Activated naive CD4-positive, alpha-beta T cell (primary cell): ENCODE data around the gene FIBP.
"Not testable (repeated sequence)": the region's sequence is repeated elsewhere in the genome, so short reads cannot be mapped to it uniquely, and the experiment has no call there.

Experiments used
- DNase-seq, 4 experiments: peaks; one replicate each; lab custom pipeline; 2025; lab: John Stamatoyannopoulos, UW

The FIBP gene

DNA sequence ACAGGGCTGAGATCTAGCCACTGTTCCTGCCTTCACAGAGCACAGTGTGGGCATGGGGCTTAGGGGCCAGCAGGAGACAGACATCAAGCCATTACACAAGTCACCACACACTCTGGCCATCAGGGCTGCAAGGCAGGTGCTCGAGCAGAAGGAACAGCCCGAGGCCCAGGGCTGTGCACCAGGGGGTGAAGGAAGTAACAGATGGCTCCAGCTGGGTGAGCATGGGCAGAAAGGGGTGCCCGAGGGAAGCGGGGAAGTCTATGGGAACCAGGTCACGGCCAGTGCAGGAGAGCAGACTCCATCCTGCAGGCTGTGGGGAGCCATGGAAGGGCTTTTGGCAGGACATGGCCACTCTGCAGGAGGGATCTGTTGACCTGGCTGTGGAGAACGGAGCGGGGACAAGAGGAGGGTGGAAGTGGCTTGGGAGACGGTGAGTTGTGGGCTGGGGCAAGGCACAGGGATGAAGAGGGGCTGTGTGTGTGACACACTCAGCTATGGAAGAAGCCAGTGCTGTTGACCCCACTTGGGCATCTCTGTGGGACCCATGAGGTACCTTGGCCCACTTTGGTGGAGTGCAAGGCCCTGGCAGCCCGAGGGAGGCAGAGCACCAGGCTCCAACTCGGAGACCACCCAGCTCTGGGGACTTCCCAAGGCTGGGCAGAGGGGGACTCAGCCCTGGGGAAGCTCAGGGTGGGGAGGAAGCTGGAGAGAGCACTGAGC lies 27.0 kb upstream of the FIBP start:
- DNase-seq: no peak

DNA sequence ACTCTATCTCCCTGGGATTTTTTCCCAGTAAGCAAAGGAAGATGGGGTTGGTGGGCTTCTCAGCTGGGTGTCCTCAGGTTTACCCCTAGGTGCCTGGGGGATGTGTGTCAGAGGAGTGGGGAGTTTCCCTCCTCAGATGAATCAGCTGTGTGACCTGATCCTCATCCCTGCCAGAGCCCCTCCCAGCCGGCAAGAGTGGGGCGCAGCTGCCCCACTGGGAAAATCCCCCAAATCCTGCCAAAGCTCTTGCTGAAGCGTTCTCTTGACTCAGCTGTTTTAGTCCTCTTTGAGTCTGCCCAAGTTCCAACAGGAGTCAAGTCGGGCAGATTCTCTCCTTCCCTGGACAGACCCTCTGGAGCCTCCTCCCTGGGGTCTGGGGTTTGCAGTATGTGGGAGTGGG lies 24.6 kb upstream of the FIBP start:
- DNase-seq: no peak

DNA sequence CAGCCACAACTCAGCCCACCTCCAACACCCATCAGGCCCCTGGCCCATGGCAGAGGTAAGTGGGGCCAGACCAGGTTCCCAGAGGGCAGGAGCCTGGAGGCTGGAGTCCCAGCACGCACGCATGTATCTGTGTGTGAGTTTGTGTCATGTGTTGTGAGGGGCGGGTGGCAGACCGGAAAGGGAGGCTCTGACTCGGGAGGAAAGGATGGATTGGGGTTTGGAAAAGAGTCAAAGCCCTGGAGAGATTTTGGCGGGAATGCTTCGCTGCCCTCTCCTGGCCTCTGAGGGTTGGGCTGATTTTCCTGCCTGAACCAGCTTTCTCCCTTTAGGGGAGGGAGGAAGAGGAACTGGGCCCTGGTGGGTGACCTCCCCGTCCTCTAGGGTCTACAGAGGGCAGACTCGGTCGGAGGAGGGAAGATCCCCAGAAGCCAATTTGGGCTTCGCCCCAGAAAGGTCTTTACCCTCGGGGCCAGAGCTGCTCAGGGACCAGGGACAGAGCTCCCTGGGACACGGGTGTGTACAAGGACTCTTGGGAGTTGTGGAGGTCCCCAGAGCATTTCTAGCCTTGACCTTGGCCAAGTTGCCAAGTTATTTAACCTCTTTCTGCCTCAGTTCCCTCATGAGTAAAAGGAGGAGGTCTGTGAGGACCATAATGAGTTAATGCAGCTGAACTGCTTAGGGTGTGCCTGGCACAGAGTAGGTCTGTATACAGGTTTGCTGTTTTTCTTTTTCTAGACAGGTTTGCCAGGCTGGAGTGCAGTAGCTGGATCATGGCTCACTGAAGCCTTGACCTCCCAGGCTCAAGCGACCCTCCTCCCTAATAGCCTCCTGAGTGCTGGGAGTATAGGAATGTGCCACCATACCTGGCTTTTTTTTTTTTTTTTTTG lies 23.7 kb upstream of the FIBP start:
- no peak for DNase-seq

DNA sequence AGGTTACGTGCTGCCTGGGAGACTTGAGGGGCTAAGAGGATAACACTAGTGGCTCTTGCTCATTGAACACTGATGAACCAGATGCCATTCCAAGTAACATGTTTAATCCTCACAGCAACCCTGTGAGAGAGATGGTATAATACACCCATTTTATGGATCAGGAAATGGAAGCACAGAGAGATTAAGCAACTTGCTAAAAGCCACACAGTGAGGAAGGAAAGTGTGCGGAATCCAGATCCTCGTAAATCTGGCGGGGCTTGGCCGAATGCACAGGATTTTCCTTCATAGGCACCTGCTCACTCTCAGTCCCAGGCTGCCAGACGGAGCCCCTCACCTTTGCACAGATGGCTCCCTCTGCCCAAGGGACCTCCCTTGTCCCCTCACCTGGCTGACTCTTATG lies 19.6 kb upstream of the FIBP start:
- DNase-seq: no peak

DNA sequence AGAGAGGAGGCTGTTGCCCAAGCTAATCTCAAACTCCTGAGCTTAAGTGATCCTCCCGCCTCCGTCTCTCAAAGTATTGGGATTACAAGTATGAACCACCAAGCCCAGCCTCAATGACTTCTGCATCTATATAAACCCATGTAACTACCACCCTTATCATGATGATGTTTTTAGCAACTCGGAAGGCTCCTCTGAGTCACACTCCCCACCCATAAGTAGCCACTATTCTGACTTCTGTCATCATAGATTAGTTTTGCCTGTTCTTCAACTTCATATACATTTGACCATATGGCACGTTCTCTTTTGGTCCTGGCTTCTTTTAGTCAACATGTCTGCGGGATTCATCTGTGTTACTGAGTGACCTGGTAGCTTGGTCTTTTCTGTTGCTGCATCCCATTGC lies 18.3 kb upstream of the FIBP start:
- DNase-seq: no peak

DNA sequence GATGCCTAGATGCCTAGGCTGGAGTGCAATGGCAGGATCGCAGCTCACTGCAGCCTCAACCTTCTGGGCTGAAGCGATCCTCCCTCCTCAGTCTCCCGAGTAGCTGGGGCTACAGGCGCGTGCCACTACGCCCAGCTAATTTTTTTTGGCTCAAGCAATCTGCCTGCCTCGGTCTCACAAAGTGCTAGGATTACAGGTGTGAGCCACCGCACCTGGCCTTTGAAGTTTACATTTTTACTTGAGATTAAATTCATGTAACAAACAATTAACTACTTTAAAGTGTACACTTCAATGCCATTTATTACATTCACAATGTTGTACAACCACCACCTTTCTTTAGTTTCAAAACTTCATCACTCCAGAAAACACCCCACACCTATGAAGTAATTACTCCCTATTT lies 15.4 kb upstream of the FIBP start:
- no peak for DNase-seq

DNA sequence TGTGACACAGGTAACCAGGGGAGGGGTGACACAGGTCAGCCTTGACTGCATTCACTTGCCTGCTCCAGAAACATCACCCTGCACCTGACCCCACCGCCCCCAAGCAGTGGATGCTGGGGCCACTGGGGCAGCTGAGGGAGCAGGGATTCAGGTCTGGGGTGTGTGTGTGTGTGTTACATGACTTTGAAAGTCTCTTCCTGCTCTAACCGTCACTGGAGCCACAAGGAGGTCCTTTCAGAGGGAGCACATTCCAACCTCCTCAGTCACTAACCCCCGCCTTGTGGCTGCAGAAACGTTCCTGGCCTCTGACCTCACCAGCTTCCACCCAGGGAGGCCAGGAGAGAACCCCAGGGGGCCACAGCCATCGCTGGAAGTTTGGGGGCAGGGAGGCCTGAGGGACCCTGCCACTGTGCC lies 14.8 kb upstream of the FIBP start:
- DNase-seq: no peak

DNA sequence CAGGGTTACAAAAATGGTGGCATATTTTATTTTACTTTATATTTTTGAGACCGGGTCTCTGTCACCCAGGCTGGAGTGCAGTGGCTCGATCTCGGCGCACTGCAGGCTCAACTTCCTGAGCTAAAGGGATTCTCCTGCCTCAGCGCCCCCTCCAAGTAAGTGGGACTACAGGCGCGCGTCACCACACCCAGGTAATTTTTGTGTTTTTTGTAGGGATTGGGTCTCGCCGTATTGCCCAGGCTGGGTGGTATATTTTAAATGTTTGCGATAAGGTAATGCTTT lies 12.6 kb upstream of the FIBP start:
- no peak for DNase-seq

DNA sequence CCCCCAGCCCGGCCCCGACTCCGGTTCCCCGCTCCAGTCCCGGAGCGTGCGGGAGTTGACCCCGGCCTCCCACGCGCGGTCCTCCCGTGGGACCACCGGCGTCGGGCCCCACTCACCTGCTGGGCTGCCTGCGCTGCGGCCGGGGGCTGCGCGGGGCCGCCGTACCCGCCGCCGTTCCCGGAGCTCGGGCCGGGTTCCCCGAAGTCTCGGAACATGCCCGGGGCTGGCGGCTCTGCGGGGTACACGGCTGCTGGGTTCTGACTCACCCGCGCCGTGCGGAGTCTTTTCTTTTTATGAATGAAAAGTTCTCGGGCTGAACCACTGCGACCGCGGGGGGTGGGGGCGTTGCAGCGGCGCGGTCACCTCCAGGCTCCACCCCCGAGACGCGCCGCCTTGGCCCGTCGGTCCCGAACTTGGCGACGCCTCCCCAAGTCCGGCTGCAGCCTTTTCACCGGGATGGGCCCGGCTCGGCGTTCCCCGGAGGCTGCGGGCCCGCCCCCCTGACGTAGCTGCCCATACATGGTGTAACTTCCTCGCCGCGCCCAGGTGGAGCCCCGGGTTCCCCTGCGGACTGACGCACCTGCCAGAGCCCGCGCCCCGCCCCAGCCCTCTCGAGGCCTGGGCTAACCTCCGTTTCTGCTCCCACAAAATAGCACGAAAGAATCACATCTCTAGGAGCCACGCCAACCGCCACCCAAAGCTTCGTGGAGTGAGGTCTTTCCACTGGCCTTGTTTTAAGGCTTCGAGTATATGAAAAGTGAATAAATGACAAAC lies 12.0 kb upstream of the FIBP start, which contains the start of gene FOSL1:
TSS of gene FOSL1 (minus strand) at position 264 of the 774 bp plus-strand sequence. CDS start at position 215, 49 bp downstream.
- peak; percentile 76 to 97 (median 83) for DNase-seq

DNA sequence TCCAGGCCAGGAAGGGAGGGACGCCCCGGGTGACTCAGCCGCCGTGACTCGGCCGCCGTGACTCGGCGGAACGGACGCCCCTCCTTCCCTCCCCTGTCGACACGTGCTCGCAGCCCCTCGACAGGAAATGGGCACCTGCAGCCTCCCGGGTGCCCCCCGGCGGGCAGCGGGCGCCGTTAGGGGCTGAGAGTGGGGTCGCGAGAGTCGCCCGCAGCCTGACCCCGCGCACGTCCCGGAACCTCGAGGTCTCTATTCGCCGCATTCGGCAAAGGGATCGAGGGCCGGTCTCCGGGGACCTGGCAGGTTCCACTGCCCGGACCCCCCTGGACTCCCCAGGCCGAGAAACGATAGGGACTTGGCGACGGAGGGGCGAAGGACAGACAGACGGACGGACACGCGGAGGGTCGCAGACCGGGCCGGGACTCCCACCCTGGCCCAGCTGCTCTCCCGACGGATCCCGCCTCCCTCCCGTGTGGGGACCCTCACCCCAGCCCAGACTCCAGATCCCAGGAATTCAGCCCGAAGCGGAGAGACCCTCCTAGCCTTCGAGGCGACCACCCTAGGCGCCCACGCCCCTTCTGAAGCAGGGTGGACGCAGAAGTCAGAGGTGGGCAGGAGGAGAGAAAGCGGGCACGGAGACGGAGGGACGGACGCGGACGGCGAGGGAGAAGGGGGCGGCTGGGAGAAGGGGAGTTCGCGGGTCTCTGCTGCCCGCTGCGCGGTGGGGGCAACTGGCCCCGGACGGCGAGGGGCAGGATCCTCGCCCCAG lies 11.3 kb upstream of the FIBP start:
- DNase-seq: peak in 2 of 4 experiments; percentile 30 to 37

DNA sequence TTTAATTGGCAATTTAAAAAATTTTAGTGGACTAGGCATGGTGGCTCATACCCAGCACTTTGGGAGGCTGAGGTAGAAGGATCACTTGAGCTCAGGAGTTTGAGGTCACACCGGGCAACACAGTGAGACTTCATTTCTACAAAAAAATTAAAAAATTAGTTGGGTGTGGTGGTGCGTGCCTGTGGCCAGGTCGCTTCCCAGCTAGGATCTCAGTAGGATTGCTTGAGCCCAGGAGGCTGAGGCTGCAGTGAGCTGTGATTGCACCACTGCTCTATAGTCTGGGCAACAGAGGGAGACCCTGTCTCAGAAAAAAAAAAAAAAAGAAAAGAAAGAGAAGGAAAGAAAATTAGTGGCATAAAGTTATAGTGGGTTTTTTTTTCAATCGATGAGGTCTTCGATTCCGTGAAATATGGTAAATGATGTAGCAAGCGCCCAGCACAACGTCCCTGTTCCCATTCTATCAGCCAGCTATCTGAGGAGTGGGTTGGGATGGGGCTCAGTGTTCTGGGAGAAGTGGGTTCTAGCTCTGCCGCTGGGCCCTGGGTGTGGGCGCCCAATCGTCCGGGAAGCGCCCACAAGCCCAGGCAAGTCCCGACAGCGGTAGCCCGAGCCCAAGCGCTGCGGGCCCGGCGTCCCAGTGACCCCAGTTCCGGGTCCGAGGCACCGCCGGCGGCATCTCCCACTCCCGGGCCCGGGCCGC lies 10.5 kb upstream of the FIBP start:
- DNase-seq: no peak

DNA sequence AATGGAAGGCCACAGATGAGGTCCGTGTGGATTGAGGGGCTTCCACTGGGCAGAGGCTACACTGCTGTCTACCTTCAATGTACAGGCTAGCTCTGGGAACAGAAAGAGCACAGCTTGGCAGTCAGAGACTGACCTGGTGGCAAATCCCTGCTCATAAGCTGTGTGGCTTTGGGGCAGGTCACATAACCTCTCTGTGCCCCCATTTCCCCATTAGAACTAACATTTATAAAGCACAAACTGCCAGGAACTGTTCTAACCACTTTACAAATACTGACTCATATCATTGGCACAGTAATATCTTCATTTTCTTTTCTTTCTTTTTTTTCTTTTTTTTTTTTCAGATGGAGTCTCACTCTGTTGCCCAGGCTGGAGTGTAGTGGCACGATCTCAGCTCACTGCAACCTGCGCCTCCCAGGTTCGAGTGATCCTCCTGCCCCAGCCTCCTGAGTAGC lies 8.8 kb upstream of the FIBP start:
- DNase-seq: no peak

DNA sequence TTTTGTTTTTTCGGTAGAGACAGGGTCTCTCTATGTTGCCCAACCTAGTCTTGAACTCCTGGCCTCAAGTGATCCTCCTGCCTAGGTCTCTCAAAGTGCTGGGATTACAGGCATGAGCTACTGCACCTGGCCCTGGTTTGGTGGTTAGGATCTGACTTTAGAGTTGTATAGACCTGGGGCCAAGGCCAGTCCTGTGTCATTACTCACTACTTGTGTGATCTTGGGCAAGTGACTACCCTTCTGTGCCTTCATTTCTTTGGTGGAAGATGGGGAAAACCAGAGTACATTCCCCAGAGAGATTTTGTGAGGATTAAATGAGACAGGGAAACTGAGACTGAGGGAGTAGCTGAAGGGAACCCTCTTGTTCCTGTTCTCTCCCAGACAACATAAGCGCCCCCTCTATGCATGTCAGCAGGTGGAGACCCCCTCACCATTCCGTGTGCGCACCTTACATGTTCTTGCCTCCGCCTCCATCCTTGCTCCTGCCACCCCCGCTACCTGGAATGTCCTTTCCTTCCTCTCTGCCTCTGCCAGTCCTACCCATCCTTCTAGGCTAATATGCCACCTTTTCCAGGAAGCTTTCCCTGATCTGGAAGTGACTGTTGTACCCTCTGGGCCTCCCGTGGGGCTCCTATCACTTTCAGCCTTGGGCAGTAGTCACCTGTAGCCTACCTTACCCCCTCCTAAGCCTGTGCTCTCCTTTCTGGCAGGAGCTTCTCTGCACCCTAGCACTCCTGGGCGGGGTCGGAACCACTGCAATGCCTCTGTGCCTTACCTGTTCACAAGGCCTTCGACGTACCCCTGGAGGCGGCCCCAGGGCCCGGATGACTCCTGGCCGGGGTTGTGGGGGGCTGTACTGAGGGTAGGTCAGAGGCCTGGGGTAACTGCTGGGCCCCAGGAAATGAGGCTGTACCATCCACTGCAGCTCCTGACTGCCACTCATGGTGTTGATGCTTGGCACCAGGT lies 8.0 kb upstream of the FIBP start:
- no peak for DNase-seq

DNA sequence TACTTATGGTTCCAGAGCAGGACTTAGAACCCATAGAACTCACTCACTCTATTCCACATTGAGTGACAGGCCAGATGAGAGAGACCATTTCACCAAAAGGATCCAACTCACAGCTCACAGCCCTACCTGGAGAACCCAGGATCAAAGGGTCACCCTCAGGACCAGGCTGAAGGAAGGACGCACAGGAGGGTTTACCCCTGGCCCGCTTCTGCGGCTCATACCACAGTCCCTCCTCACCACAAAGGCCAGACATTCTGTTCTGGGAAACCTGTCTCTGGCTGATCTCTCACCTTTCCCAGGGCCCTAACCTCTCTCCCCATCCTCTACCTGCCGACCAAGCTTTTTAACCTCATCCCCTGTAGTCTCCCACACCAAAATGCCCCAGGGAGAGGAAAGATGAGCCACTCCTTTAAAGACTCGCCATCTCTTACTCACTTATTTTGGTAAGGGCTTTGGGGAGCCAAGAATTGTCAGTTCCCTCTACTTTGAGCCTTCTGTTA lies 7.3 kb upstream of the FIBP start:
- no peak for DNase-seq

DNA sequence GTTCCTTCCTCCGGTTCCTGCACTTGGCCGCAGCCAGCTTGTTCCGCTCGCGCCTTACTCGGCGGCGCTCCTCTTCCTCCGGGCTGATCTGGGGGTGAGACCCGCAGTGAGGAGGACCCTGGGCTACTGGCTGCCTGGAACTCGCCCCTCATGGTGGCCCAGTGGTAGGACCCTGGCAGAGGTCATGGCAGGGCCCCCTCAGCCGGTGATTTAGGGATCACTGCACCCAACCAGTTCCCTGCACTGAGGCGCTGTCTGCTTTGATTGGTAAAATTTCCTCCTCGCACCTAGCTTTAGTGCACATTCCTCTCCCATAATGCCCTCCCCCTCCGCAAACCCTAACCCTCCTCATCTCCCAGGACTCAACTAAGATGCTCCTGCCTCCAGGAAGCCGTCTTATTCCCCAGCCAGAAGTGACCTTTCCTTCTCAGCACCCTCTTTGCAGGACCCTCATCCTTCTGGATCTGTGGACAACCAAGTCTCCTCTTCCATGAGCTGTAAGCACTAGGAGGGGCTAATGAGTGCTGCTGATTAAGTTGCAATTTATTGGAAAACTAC lies 5.8 kb upstream of the FIBP start:
- DNase-seq: no peak

DNA sequence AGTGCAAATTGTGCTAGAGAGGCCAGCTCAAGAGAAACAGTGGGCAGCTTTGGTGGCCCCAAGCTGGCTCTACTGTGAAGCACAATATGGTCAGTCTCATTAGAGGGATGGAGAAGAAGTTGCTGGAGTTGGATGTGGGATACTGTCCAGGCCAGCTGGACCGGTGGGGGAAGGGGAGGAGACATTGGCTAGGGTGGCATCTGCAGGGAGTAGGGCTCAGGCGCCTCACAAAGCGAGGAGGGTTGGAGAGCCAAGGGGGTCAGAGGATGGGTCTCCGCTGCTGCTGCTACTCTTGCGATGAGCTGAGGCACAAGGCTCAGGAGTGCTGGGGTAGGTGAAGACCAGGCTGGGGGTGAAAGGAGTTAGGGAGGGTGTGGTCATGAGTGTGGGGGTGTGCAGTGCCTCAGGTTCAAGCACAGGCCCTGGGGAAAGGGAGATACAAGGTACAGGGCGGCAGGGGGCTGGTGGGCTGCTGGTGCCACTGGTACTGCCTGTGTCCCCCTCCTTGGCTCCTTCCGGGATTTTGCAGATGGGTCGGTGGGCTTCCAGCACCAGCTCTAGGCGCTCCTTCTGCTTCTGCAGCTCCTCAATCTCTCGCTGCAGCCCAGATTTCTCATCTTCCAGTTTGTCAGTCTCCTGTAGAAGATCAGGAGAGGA lies 4.5 kb upstream of the FIBP start:
- no peak for DNase-seq

DNA sequence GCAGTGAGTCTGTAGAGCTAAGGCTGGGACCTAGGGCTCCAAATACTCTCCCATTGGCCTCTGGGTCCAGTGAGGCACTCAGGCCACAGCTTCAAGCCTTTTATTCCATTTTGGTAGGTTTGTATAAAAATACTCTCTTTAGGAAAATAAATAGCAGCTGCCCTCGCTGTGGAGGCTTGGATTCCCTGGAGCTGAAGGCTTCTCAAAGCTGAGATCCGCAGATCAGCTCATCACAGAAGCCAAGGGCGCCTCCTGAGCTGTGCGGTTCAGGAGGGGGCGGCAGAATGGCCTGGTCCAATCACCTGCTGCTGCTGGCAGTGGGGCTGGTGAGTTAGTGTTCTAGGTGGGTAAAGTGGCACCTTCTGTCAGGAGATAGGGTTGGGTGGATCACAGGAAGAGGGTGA lies 3.9 kb upstream of the FIBP start:
- not testable (repeated sequence) for DNase-seq

DNA sequence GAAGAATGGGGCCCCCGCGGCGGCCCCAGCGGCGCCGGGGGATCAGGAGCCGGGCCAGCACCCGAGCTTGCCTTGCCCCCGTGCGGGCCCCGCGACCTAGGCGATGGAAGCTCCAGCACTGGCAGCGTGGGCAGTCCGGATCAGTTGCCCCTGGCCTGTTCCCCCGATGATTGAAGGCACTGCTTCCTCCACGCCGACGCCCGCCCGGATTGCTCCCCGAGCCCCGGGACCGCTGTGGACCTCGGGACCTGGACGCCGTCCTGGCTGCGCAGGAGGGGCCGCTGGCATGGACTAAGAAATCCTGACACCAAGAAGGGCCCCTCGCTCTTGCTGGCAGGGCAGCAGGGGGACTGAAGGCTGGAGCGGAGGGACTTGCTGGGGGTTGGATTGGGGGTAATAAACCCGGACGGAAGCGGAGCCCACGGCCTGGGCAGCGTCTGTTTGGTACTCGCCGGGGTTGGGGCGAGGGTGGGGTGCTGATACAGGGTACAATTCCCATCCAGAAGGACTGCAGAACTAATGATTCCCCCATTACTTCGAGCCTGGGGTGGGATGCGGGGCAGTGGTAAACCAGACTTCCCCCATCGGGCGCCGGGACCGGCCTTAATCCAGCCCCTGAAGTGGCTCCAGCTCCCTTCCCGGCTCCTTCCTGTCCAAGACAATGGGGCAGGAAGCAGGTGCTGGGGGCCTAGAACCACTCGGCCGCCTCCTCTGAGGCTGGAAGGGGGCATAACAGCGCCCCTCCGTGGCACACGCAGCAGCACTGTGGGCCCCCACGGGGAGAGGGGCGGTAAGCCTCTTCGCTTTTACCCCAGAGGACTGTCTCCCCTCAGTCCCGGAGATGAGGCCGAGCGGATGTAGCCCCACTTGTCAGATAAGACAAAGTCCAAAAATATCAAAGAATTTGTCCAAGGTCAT lies 3.2 kb upstream of the FIBP start:
- no peak for DNase-seq
